HG02943 (cell line): ENCODE results near the gene GAGE1.
"Not testable (repeated sequence)": the region's sequence is repeated elsewhere in the genome, so short reads cannot be mapped to it uniquely, and the experiment has no call there.

ENCODE experiments used
- ATAC-seq: cut with Tn5 transposase; IDR thresholded peaks from one replicate; pipeline ENCODE4 v1.9.1; 2021; ENCODE audit warnings: mild to moderate bottlenecking, low read depth, moderate library complexity; ENCODE audit not compliant: unreplicated experiment

Gene GAGE1

GRCh38 chrX:49598720-49599119, at the start of gene GAGE1:
Gene GAGE1, plus strand, starts transcription at chrX:49599020. Its CDS starts 1,155 bp downstream, at chrX:49600175.
- not testable (repeated sequence) for ATAC-seq

GRCh38 chrX:49550989-49551388, 47.8 kb upstream of the GAGE1 start, which contains the start of gene GAGE12E:
Gene GAGE12E, plus strand, starts transcription at chrX:49551289. Its CDS starts 1,155 bp downstream, at chrX:49552444.
- not testable (repeated sequence) for ATAC-seq

GRCh38 chrX:49560542-49560941, 38.3 kb upstream of the GAGE1 start, which contains the start of gene GAGE12F:
Gene GAGE12F, plus strand, starts transcription at chrX:49560842. Its CDS starts 1,155 bp downstream, at chrX:49561997.
- ATAC-seq = not testable (repeated sequence)

- ATAC-seq = not testable (repeated sequence)
Measured at GRCh38 chrX:49568728-49569127, 30.1 kb upstream of the GAGE1 start.

GRCh38 chrX:49569152-49569551, 29.7 kb upstream of the GAGE1 start:
- not testable (repeated sequence) for ATAC-seq

- ATAC-seq = not testable (repeated sequence)
Measured at GRCh38 chrX:49570100-49570499, 28.7 kb upstream of the GAGE1 start, which contains the start of gene GAGE12G. Gene GAGE12G, plus strand, starts transcription at chrX:49570400. Its CDS starts 1,155 bp downstream, at chrX:49571555.

GRCh38 chrX:49579649-49580048, 19.2 kb upstream of the GAGE1 start, which contains the start of gene GAGE12H:
Gene GAGE12H, plus strand, starts transcription at chrX:49579949. Its CDS starts 1,155 bp downstream, at chrX:49581104.
- ATAC-seq = not testable (repeated sequence)

GRCh38 chrX:49589196-49589595, 9.6 kb upstream of the GAGE1 start, which contains the start of gene GAGE2A:
Gene GAGE2A, plus strand, starts transcription at chrX:49589496. Its CDS starts 1,155 bp downstream, at chrX:49590651.
- ATAC-seq = not testable (repeated sequence)

GRCh38 chrX:49589769-49590478, 8.9 kb upstream of the GAGE1 start:
- not testable (repeated sequence) for ATAC-seq

- ATAC-seq = not testable (repeated sequence)
Measured at GRCh38 chrX:49590488-49590887, 8.3 kb upstream of the GAGE1 start.

- ATAC-seq = no peak
Measured at GRCh38 chrX:49610718-49611310, 12.0 kb downstream of the GAGE1 start.

GRCh38 chrX:49618574-49618973, 19.8 kb downstream of the GAGE1 start:
- ATAC-seq = no peak

GRCh38 chrX:49627086-49627777, 28.4 kb downstream of the GAGE1 start:
- ATAC-seq = no peak

GRCh38 chrX:49644991-49645637, 46.3 kb downstream of the GAGE1 start:
- ATAC-seq = no peak

GRCh38 chrX:49656533-49656932, 57.7 kb downstream of the GAGE1 start:
- ATAC-seq = no peak
